ENCODE data around the gene TIMM10.

GRCh38 chr11:57479021-57479663 is 51.4 kb downstream of the TIMM10 start:
- no peak for TF ChIP-seq CTCF (conservative IDR thresholded peaks at IDR 0.05)
- TF ChIP-seq EZH2 (IDR thresholded peaks at IDR 0.05; ENCODE audit: low read depth) = no peak

All from PC-9 (cell line).